ENCODE measurements around the gene PLEKHA4. TPM values are rescaled to one million over a fixed set of nuclear protein-coding genes. Genes with fewer than 3 reads are reported as not detected.
"Not testable (repeated sequence)": the region's sequence is repeated elsewhere in the genome, so short reads cannot be mapped to it uniquely, and the experiment has no call there.

The PLEKHA4 gene
- total RNA-seq, 1 donor from 2014 or later: 14.4 TPM

DNA sequence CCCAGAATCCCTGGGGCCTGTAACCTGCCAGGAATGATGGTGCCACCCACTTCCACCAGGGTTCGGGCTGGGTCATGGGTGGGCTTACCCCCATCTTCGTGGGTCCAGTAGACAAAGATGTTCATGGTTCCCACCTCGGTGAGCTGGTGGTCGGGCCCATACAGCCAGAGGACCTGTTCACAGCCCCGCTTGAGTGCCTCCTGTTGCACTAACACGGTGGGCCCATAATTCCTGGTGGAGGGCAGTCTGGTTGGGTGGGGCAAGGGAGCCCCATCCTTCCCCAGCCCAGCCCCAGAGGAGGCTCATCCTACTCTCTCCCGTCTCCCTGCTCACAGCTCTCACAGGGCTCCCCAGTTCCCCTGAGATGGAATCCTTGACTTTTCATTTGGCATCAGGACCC is 71.3 kb downstream of the PLEKHA4 start:
- DNase-seq (ENCODE audit: low read depth): no peak

DNA sequence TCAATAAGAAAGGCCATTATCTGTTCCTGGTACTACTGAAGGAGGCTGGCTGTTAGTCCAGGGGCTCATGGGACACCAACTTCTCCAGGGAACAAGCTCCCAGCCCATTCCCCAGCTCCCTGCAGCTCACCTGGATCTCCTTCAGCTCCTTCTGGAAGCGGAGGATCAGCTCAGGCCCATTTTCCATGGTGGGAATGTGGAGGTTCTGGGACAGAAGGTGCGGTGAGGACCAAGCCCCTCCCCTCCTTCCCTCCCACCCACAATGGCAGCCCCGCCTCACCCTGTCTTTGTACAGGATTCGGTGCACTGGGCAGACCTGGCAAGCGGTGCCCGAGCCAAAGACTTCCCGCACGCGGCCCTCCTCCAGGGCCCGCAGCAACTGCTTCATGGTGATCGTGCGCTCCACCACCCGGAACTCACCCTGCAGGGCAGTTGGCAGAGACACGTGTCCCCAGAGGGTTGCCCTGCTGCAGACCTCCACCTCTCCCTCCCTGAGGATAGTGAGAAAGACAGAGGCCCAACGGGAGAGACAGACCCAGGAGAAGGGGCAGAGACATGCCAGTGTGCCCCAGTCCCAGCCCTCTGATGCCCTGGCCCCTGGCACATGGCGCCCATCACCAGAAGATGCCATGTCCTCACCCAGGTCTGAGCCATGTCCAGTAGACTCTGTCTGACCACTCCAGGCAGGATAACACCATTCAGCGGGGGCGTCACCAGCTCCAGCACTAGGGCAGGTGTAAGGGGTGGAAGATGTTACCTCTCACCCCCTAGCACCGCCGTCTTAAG is 71.9 kb downstream of the PLEKHA4 start:
- no peak for DNase-seq (ENCODE audit: low read depth)

- DNase-seq (ENCODE audit: low read depth): no peak
Measured at GRCh38 chr19:48795685-48796070, 72.7 kb downstream of the PLEKHA4 start.

- peak; percentile 90 for DNase-seq (ENCODE audit: low read depth)
Measured at GRCh38 chr19:48795055-48795684, 73.2 kb downstream of the PLEKHA4 start.

- no peak for DNase-seq (ENCODE audit: low read depth)
Measured at GRCh38 chr19:48794291-48794690, 74.1 kb downstream of the PLEKHA4 start.

- no peak for DNase-seq (ENCODE audit: low read depth)
Measured at GRCh38 chr19:48793271-48793670, 75.1 kb downstream of the PLEKHA4 start.

- DNase-seq (ENCODE audit: low read depth): not testable (repeated sequence)
Measured at GRCh38 chr19:48787331-48787730, 81.1 kb downstream of the PLEKHA4 start.

Other genes with a start within 250 kb of the PLEKHA4 start
- 591 and 1,820 TPM in 2 replicates for gene RPL18, start 249.4 kb downstream of the PLEKHA4 start, total RNA-seq
- 9.1 and 9.9 TPM in 2 replicates for gene SPHK2, start 249.1 kb downstream of the PLEKHA4 start, total RNA-seq
- 0.52 and 2.3 TPM in 2 replicates for gene DBP, start 231.2 kb downstream of the PLEKHA4 start, total RNA-seq
- 0.35 and 3.3 TPM in 2 replicates for gene CA11, start 222.4 kb downstream of the PLEKHA4 start, total RNA-seq
- gene NTN5, start 195.6 kb downstream of the PLEKHA4 start, total RNA-seq: 0.40 TPM in 1 of 2 replicates, not detected in the other
- 0.25 and 1.9 TPM in 2 replicates for gene FUT2, start 172.6 kb downstream of the PLEKHA4 start, total RNA-seq
- gene MAMSTR, start 148.9 kb downstream of the PLEKHA4 start, total RNA-seq: 0.25 and 0.87 TPM in 2 replicates
- gene RASIP1, start 128.0 kb downstream of the PLEKHA4 start, total RNA-seq: 0.50 and 0.69 TPM in 2 replicates
- not detected in 2 replicates for gene IZUMO1, start 121.7 kb downstream of the PLEKHA4 start, total RNA-seq
- gene FUT1, start 116.0 kb downstream of the PLEKHA4 start, total RNA-seq: 0.05 and 3.0 TPM in 2 replicates
- gene FGF21, start 113.1 kb downstream of the PLEKHA4 start, total RNA-seq: not detected in 2 replicates
- 27.2 and 37.3 TPM in 2 replicates for gene BCAT2, start 57.6 kb downstream of the PLEKHA4 start, total RNA-seq
- gene HSD17B14, start 32.1 kb downstream of the PLEKHA4 start, total RNA-seq: 0.60 and 1.7 TPM in 2 replicates
- gene PPP1R15A, start 3.8 kb upstream of the PLEKHA4 start, total RNA-seq: 28.1 and 29.9 TPM in 2 replicates
- gene TULP2, start 30.1 kb upstream of the PLEKHA4 start, total RNA-seq: 0.10 TPM in 1 of 2 replicates, not detected in the other
- gene NUCB1, start 31.7 kb upstream of the PLEKHA4 start, total RNA-seq: 100 and 287 TPM in 2 replicates
- gene DHDH, start 65.1 kb upstream of the PLEKHA4 start, total RNA-seq: 0.10 and 1.7 TPM in 2 replicates
- gene BAX, start 86.3 kb upstream of the PLEKHA4 start, total RNA-seq: 101 and 135 TPM in 2 replicates
- 1,420 and 1,436 TPM in 2 replicates for gene FTL, start 96.7 kb upstream of the PLEKHA4 start, total RNA-seq
- gene GYS1, start 124.7 kb upstream of the PLEKHA4 start, total RNA-seq: 42.9 and 72.1 TPM in 2 replicates
- gene RUVBL2, start 125.3 kb upstream of the PLEKHA4 start, total RNA-seq: 170 and 313 TPM in 2 replicates
- gene LHB, start 148.5 kb upstream of the PLEKHA4 start, total RNA-seq: 0.25 TPM in 1 of 2 replicates, not detected in the other
- gene CGB3, start 155.7 kb upstream of the PLEKHA4 start, total RNA-seq: not detected in 2 replicates
- gene CGB2, start 163.3 kb upstream of the PLEKHA4 start, total RNA-seq: 1.0 TPM in 1 of 2 replicates, not detected in the other
- gene CGB1, start 168.3 kb upstream of the PLEKHA4 start, total RNA-seq: 1.4 TPM in 1 of 2 replicates, not detected in the other
- not detected in 2 replicates for gene CGB5, start 175.2 kb upstream of the PLEKHA4 start, total RNA-seq
- gene CGB8, start 180.5 kb upstream of the PLEKHA4 start, total RNA-seq: 1.2 TPM in 1 of 2 replicates, not detected in the other
- 0.25 and 0.35 TPM in 2 replicates for gene CGB7, start 189.1 kb upstream of the PLEKHA4 start, total RNA-seq
- 0.25 and 0.52 TPM in 2 replicates for gene NTF4, start 196.2 kb upstream of the PLEKHA4 start, total RNA-seq
- gene KCNA7, start 204.1 kb upstream of the PLEKHA4 start, total RNA-seq: not detected in 2 replicates
- 82.8 and 138 TPM in 2 replicates for gene SNRNP70, start 216.8 kb upstream of the PLEKHA4 start, total RNA-seq
- gene LIN7B, start 245.8 kb upstream of the PLEKHA4 start, total RNA-seq: 2.5 and 7.5 TPM in 2 replicates